Colonic mucosa (tissue), 4 donors: ENCODE data around the gene JTB. TPM values are rescaled to one million over a fixed set of nuclear protein-coding genes. Genes with fewer than 3 reads are reported as not detected.
"Not testable (repeated sequence)": the region's sequence is repeated elsewhere in the genome, so short reads cannot be mapped to it uniquely, and the experiment has no call there.

Experiments
- DNase-seq: peaks from one replicate; pipeline ENCODE4 v3.0.0-alpha.2; 2020
- H3K27ac ChIP-seq: fragments of 200-600 bp; one replicate; pipeline ENCODE4 v1.8.0; 2021
- H3K27me3 ChIP-seq: fragments of 200-600 bp; one replicate; pipeline ENCODE4 v1.8.0; 2021
- H3K36me3 ChIP-seq: fragments of 200-600 bp; one replicate; pipeline ENCODE4 v1.8.0; 2021
- H3K4me1 ChIP-seq: fragments of 200-600 bp; one replicate; pipeline ENCODE4 v1.8.0; 2021; ENCODE audit warnings: mild to moderate bottlenecking
- H3K4me3 ChIP-seq: fragments of 200-600 bp; one replicate; pipeline ENCODE4 v1.8.0; 2021
- H3K9ac ChIP-seq, 2 donors: one replicate each; pipeline ENCODE4 v1.7.0; 2013; ENCODE audit warnings: control low read depth in 2 of 2, low read depth in 2 of 2, low read length in 2 of 2
- H3K9me3 ChIP-seq: fragments of 200-600 bp; one replicate; pipeline ENCODE4 v1.8.0; 2021
- intact Hi-C: fragments of 100-400 bp; cut with DNase I; formaldehyde crosslinking; loops from one replicate; pipeline ENCODE4 v1.14.1; 2022
- total RNA-seq, 2 donors: library from RNA; stranded (reverse); fragmentation: NEBNext Ultra II Directional in 1 of 2; extraction: Animal tissue kit (Norgen Biotek cat#: 25700) in 1 of 2; gene quantifications; one replicate each; pipeline ENCODE4 v1.2.1, GENCODE V29; 2021
- TF ChIP-seq, protein P1 (sequence below): fragments of 200-600 bp; IDR thresholded peaks from one replicate; pipeline ENCODE4 v1.8.0; 2022; ENCODE audit warnings: antibody characterized with exemption, mild to moderate bottlenecking
- donor health status: healthy.
- donor health status: DM: no; HTN: no; CAD: no.
- donor health status: DM: no; HTN: no; CAD: no.

Gene JTB
- total RNA-seq, result 100 to 1,000 TPM; 133 to 245 TPM

DNA sequence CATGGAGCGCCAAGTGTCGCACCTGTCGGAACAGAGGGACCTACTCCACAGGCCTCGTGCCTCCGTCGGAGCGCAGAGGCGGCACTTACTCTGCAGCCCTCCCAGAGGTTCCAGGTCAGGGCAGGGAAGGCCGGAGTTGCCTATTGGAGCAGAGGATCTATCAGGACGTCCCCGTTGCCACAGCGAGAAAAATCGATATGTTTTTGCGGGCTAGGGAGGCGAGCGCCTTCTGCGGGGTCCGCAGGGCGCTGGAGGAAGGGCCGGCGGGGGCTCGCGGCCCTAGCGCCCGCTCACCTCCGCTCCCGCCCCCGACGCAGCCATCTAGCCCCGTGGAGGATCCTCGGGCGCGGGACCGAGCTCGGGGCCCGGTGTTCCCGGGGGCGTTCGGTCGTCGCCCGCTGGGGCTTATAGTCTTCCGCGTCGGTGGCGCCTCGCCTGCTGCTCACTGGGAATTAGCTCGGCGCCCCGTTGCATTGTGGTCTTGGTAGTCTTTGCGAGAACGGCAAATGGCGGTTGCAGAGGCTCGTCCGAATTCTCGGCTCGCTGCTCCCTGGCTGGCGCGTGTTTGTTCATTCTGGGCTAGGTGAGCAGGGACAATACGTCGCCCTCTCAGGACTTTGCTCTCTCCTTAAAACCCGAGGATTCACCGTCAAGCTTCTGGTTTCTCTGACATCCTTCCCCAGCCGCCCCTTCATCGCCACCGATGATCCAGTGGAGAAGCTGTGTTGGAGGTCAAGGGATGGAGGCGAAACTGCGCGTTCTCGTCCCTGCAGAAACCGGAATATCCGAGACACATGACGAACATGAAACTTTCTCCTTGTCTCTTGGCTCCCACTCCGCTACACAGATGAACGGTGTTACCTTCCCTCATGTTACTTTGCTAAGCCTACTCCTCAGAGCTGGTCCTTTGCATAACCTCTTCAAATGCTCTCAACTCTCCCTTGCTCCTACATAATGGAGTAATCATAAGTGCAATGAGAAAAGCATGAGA is at the start of gene JTB:
Gene JTB (minus strand): TSS at position 425 of the 991 bp plus-strand sequence. CDS start 422 bp downstream, at position 3.
- H3K4me1 ChIP-seq, result peaks cover 8% of the 10 kb centered on the region
- no peaks in the 10 kb centered on the region for H3K27me3 ChIP-seq
- TF ChIP-seq, protein P1, sequence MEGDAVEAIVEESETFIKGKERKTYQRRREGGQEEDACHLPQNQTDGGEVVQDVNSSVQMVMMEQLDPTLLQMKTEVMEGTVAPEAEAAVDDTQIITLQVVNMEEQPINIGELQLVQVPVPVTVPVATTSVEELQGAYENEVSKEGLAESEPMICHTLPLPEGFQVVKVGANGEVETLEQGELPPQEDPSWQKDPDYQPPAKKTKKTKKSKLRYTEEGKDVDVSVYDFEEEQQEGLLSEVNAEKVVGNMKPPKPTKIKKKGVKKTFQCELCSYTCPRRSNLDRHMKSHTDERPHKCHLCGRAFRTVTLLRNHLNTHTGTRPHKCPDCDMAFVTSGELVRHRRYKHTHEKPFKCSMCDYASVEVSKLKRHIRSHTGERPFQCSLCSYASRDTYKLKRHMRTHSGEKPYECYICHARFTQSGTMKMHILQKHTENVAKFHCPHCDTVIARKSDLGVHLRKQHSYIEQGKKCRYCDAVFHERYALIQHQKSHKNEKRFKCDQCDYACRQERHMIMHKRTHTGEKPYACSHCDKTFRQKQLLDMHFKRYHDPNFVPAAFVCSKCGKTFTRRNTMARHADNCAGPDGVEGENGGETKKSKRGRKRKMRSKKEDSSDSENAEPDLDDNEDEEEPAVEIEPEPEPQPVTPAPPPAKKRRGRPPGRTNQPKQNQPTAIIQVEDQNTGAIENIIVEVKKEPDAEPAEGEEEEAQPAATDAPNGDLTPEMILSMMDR, result no peak
- DNase-seq, result peak; percentile 94
- H3K9me3 ChIP-seq, result no peaks in the 10 kb centered on the region
- peak within 1 kb of the TSS; percentile 98 to 99 for H3K9ac ChIP-seq
- H3K27ac ChIP-seq, result peak within 1 kb of the TSS; percentile 93
- intact Hi-C loops, result no loop called here
- peak within 1 kb of the TSS; percentile 100 for H3K4me3 ChIP-seq
- H3K36me3 ChIP-seq, result no peaks in the 10 kb centered on the region

DNA sequence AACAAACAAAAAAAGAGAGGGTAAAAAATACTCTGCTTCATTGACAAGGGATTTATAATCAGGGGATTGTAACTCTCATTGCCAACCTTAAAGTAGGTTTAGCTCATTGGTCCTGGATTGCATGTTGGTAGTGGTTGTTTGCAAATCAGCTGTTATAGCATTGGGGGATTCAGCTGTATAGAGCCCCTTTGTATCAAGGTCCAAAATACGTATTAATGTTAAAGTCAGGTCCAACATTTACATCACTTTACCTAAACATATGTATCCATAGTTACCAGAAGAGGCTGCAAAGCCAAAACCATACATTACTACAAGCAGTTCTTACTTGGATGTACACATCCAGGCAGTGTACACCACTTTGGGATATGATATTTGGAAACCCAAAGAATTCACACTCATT is 42.5 kb upstream of the JTB start:
- Histone ChIP-seq H3K4me3 (no peak overlapping the region), H3K27ac (no peak overlapping the region), H3K9me3 (no peaks in the 10 kb centered on the region), H3K9ac (no peak overlapping the region), H3K36me3 (no peaks in the 10 kb centered on the region), H3K27me3 (no peaks in the 10 kb centered on the region), H3K4me1 (no peaks in the 10 kb centered on the region)
- no peak for DNase-seq
- TF ChIP-seq, protein P1, result no peak
- intact Hi-C loops, result no loop called here

DNA sequence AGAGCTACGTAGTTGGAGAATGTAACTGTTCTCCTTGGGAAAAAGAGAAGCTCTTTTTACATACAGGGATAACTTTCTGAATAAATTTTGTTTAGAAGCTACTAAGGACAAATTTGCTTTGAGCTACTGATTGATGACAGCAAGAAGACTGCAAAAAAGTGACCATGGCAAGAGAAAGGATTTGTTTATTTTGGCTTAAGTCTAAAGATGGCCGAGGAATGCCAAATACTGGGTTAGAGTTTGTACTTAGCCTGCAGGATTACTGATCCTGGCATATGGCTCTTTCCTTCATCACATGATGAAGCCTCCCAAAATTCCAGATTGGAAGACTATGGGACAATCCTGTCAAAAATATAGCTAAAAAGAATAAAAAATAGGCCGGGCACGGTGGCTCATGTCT is 41.8 kb upstream of the JTB start:
- Histone ChIP-seq H3K9me3 (no peaks in the 10 kb centered on the region), H3K27ac (no peak overlapping the region), H3K4me3 (no peak overlapping the region), H3K36me3 (no peaks in the 10 kb centered on the region), H3K4me1 (no peaks in the 10 kb centered on the region), H3K9ac (no peak overlapping the region), H3K27me3 (no peaks in the 10 kb centered on the region)
- DNase-seq, result no peak
- TF ChIP-seq, protein P1, result no peak
- intact Hi-C loops, result no loop called here

DNA sequence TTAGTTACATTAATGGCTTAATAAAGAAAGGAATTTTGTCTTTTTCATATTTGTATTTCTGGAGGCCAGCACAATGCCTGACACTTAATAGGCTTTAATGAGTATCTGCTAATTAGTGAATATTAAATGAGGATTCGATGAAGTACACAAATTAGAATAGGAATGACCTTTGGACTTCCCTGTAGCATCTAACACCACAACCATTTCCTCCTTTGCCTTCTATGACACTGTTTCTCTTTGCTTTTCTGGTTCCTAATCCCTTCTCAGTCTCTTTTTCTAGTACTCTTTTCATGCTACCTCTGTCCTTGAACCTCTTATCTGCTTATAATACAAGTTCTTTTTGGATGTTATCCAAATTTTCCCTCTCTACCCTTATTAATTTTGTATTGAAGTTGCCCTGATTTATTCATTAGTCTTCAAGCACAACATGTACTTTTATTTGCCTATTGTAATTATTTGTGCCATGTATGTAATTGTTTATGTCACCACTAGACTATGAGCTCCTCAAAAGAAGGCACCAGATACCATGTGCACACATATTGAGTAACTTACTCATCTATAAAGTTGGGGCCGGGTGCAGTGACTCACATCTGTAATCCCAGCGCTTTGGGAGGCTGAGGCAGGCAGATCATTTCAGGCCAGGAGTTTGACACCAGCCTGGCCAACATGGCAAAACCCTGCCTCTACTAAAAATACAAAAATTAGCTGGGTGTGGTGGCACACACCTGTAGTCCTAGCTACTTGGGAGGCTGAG is 36.9 kb upstream of the JTB start:
- H3K4me1 ChIP-seq, result no peaks in the 10 kb centered on the region
- no peaks in the 10 kb centered on the region for H3K27me3 ChIP-seq
- DNase-seq, result no peak
- no peak overlapping the region for H3K4me3 ChIP-seq
- no peak overlapping the region for H3K27ac ChIP-seq
- no peaks in the 10 kb centered on the region for H3K36me3 ChIP-seq
- H3K9me3 ChIP-seq, result no peaks in the 10 kb centered on the region
- intact Hi-C loops, result no loop called here
- no peak overlapping the region for H3K9ac ChIP-seq
- TF ChIP-seq, protein P1, result no peak

DNA sequence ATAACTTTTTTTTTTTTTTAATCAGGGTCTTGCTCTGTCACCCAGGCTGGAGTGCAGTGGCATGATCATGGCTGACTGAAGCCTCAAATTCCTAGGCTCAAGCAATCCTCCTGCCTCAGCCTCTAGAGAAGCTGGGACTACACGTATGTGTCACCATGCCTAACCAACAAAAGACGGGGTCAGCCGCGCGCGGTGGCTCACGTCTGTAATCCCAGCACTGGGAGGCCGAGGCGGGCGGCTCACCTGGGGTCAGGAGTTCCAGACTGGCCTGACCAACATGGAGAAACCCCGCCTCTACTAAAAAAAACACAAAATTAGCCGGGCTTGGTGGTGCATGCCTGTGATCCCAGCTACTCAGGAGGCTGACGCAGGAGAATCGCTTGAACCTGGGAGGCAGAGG is 35.1 kb upstream of the JTB start:
- H3K9ac ChIP-seq, DNase-seq, intact Hi-C loops, H3K9me3 ChIP-seq, H3K4me3 ChIP-seq, H3K27ac ChIP-seq, H3K27me3 ChIP-seq, H3K36me3 ChIP-seq, H3K4me1 ChIP-seq: not testable (repeated sequence)
